ENCODE data around the gene TAS2R10. TPM values are rescaled to one million over a fixed set of nuclear protein-coding genes. Genes with fewer than 3 reads are reported as not detected.
"Not testable (repeated sequence)": the region's sequence is repeated elsewhere in the genome, so short reads cannot be mapped to it uniquely, and the experiment has no call there.

TAS2R10 gene
- total RNA-seq, 1 donor from 2014 or later = 1.7 TPM

- no peak within 1 kb of the TSS for H3K4me3 Mint-ChIP-seq
- H3K36me3 Mint-ChIP-seq = no peaks in the 10 kb centered on the region
- H3K27me3 Mint-ChIP-seq = peaks cover 17% of the 10 kb centered on the region
- no peak for TF ChIP-seq CTCF (conservative IDR thresholded peaks at IDR 0.05)
- H3K9me3 Mint-ChIP-seq = no peaks in the 10 kb centered on the region
- no peak within 1 kb of the TSS for H3K27ac Mint-ChIP-seq
- DNase-seq (ENCODE audit: extremely low spot score, unreplicated experiment) = no peak
- no peaks in the 10 kb centered on the region for H3K4me1 Mint-ChIP-seq (ENCODE audit: unreplicated experiment)
Observed at GRCh38 chr12:10807186-10807585, 19.0 kb downstream of the TAS2R10 start, which contains the start of gene TAS2R8. Gene TAS2R8 (minus strand): TSS chr12:10807286. CDS start chr12:10806980, 306 bp downstream.

- peaks cover 20% of the 10 kb centered on the region for H3K27me3 Mint-ChIP-seq
- H3K4me1 Mint-ChIP-seq (ENCODE audit: unreplicated experiment) = no peaks in the 10 kb centered on the region
- no peak for TF ChIP-seq CTCF (conservative IDR thresholded peaks at IDR 0.05)
- H3K36me3 Mint-ChIP-seq = no peaks in the 10 kb centered on the region
- H3K27ac Mint-ChIP-seq = no peak within 1 kb of the TSS
- no peaks in the 10 kb centered on the region for H3K9me3 Mint-ChIP-seq
- H3K4me3 Mint-ChIP-seq = no peak within 1 kb of the TSS
- no peak for DNase-seq (ENCODE audit: extremely low spot score, unreplicated experiment)
Observed at GRCh38 chr12:10802587-10802986, 23.6 kb downstream of the TAS2R10 start, which contains the start of gene TAS2R7. Gene TAS2R7 (minus strand): TSS chr12:10802627. CDS start chr12:10802570, 57 bp downstream.

DNA sequence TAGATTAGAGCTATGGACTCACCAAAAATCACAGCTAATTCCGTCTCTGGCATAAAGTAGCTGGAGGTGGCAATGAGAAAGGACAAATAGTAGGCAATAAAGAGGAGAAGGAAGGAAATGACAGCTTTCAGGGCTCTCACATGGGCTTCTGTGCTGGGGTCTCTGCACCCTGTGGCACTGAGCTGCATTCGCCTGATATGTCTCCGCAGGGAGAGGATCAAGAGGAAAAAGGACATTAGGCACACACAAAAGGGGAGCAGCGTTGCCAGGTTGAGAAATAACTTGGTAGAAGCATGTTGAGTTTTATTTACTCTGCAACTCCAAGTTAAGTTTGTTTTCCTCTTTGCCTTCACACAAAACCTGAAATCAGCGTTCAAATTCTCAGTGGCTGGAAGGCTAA is 24.4 kb downstream of the TAS2R10 start:
- Mint-ChIP-seq H3K27me3 (peaks cover 24% of the 10 kb centered on the region), H3K9me3 (no peaks in the 10 kb centered on the region), H3K4me1 (ENCODE audit: unreplicated experiment) (no peaks in the 10 kb centered on the region), H3K27ac (no peak overlapping the region), H3K4me3 (no peak overlapping the region), H3K36me3 (no peaks in the 10 kb centered on the region)
- TF ChIP-seq CTCF (conservative IDR thresholded peaks at IDR 0.05) = no peak
- no peak for DNase-seq (ENCODE audit: extremely low spot score, unreplicated experiment)

DNA sequence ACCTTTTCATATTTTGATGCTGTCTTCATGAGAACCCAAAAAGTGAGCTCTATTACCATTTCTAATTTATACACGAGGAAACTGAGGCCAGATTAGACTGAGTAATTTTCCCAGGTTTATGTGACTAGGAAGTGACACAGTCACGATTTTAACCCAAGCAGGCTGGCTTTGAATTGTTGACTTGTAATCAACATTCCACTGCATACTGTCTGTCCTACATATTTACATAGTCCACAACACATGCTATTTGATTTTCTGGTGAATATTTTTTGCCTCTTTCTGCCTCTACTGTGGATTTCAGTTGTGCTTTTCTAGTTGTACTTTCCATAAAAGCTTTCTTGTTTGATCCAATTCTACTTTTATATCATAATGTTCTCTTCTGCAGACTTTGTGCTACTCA is 31.9 kb downstream of the TAS2R10 start:
- no peak overlapping the region for H3K4me3 Mint-ChIP-seq
- peaks cover 11% of the 10 kb centered on the region for H3K27me3 Mint-ChIP-seq
- DNase-seq (ENCODE audit: extremely low spot score, unreplicated experiment) = no peak
- no peaks in the 10 kb centered on the region for H3K9me3 Mint-ChIP-seq
- no peak overlapping the region for H3K27ac Mint-ChIP-seq
- no peaks in the 10 kb centered on the region for H3K4me1 Mint-ChIP-seq (ENCODE audit: unreplicated experiment)
- TF ChIP-seq CTCF (conservative IDR thresholded peaks at IDR 0.05) = no peak
- no peaks in the 10 kb centered on the region for H3K36me3 Mint-ChIP-seq

GRCh38 chr12:10791769-10792168 is 34.4 kb downstream of the TAS2R10 start:
- not testable (repeated sequence) for H3K27ac Mint-ChIP-seq; H3K4me1 Mint-ChIP-seq (ENCODE audit: unreplicated experiment); H3K36me3 Mint-ChIP-seq; H3K9me3 Mint-ChIP-seq; H3K4me3 Mint-ChIP-seq; DNase-seq (ENCODE audit: extremely low spot score, unreplicated experiment); H3K27me3 Mint-ChIP-seq

DNA sequence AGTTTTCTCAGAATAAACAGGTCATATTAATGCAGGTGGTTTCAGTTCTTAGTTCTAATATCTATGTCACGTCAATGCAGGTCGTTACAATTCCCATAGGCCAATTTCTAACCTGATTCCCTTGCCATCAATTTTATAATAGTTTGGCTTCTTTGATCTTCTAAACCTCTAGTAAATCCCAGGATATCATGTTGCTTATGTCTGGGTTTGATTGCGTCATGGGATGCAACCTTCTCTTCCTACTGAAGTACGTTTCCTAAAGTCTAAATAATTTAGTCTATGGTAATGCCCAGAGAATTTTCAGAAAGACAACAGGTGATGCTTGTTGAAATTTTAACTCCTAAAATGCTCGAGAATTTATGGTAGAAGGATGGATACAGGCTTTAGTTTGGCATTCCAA is 42.9 kb downstream of the TAS2R10 start:
- Mint-ChIP-seq H3K27ac (peak overlapping the region; percentile 12), H3K4me1 (ENCODE audit: unreplicated experiment) (no peaks in the 10 kb centered on the region), H3K36me3 (no peaks in the 10 kb centered on the region), H3K9me3 (no peaks in the 10 kb centered on the region), H3K4me3 (peak overlapping the region; percentile 14), H3K27me3 (no peaks in the 10 kb centered on the region)
- no peak for TF ChIP-seq CTCF (conservative IDR thresholded peaks at IDR 0.05)
- no peak for DNase-seq (ENCODE audit: extremely low spot score, unreplicated experiment)

Data from type B pancreatic cell (in vitro differentiated cells).